H1 (cell line): Measurements from ENCODE around the gene MYL5. TPM values are rescaled to one million over a fixed set of nuclear protein-coding genes. Genes with fewer than 3 reads are reported as not detected.

Experiments
- ASH2L ChIP-seq: fragments of 200-600, 300-600 bp; sonication (generic); IDR thresholded peaks from one replicate; pipeline ENCODE4 v1.7.1; 2017; ENCODE audit warnings: low read length
- CHD2 ChIP-seq: IDR thresholded peaks from 2 replicates; pipeline ENCODE4 v1.6.1; 2012; ENCODE audit warnings: low read length, improper control_type of control experiment
- EGR1 ChIP-seq: IDR thresholded peaks from 2 replicates; pipeline ENCODE4 v1.6.1; 2011; ENCODE audit warnings: low read depth, low read length, borderline replicate concordance
- KDM4A ChIP-seq: IDR thresholded peaks from one replicate; pipeline ENCODE4 v1.7.1; 2012; ENCODE audit warnings: low read depth, mild to moderate bottlenecking, moderate library complexity, low read length, inconsistent platforms; ENCODE audit not compliant: severe bottlenecking
- SRF ChIP-seq: IDR thresholded peaks from 2 replicates; pipeline ENCODE4 v1.6.1; 2011; ENCODE audit warnings: mild to moderate bottlenecking, low read depth, low read length, moderate library complexity
- TAF1 ChIP-seq: IDR thresholded peaks from 2 replicates; pipeline ENCODE4 v1.6.1; 2011; ENCODE audit warnings: mild to moderate bottlenecking, low read depth, low read length
- TAF7 ChIP-seq: optimal IDR thresholded peaks from 2 replicates; pipeline ENCODE3; 2011; ENCODE audit warnings: low read depth, mild to moderate bottlenecking, inconsistent platforms, low read length, moderate library complexity, borderline replicate concordance
- ZNF274 ChIP-seq: IDR thresholded peaks from 2 replicates; pipeline ENCODE4 v1.7.0; 2012; ENCODE audit warnings: low read length, borderline replicate concordance; ENCODE audit errors: extremely low read depth
- polyA plus RNA-seq, 7 experiments: library from polyadenylated mRNA; depleted of rRNA in 3 of 7; stranded (reverse) in 5 of 7; unstranded in 2 of 7; fragments of >200 nt in 5 of 7; fragments of 200-250 nt in 2 of 7; gene quantifications; 1 replicate in 5 of 7; 2 replicates in 1 of 7; 4 replicates in 1 of 7; pipeline versions ENCODE4 v1.2.1 to v1.2.3, GENCODE V29; 2011 to 2013; ENCODE audit warnings: missing spikeins in 2 of 7, mixed read lengths in 2 of 7
- total RNA-seq: library from RNA; stranded (reverse); fragmentation: NEBNext Ultra II Directional; extraction: Animal tissue kit (Norgen Biotek cat#: 25700); gene quantifications from 2 replicates; pipeline ENCODE4 v1.2.1, GENCODE V29; 2021
- TF ChIP-seq, protein P1 (sequence below): IDR thresholded peaks from 2 replicates; pipeline ENCODE4 v1.6.1; 2012; ENCODE audit warnings: inconsistent platforms

MYL5 gene
- total and polyA plus RNA-seq, 2 of the 8 experiments (the other 6 are each of a cell fraction or from before 2014, with no cell fraction given): 5.7 to 6.8 TPM

- TF ChIP-seq EGR1 (no peak), TAF1 (no peak), TAF7 (no peak), SRF (no peak), ZNF274 (no peak), KDM4A (peak; percentile 72), ASH2L (no peak), CHD2 (no peak)
- TF ChIP-seq, protein P1, sequence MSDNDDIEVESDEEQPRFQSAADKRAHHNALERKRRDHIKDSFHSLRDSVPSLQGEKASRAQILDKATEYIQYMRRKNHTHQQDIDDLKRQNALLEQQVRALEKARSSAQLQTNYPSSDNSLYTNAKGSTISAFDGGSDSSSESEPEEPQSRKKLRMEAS: peak; percentile 70; the same call in 1 of the 2 replicates
- TF ChIP-seq, all 59 proteins: peak for 5
These were observed 6.7 kb downstream of the MYL5 start (continued) for GRCh38 chr4:680928-681645.
